GM18499 (cell line): Measurements from ENCODE around the gene MYOM1.
A peak's percentile ranks its signal among the peaks of the same experiment; 100 is the strongest.

ENCODE experiments used
- ATAC-seq: cut with Tn5 transposase; IDR thresholded peaks from one replicate; pipeline ENCODE4 v1.9.1; 2021; ENCODE audit warnings: moderate number of reproducible peaks; ENCODE audit not compliant: insufficient read depth, unreplicated experiment

MYOM1 gene

GRCh38 chr18:3219631-3220335, at the start of gene MYOM1:
Gene MYOM1 (minus strand): TSS chr18:3219968. CDS start chr18:3215223, 4,745 bp downstream.
- no peak for ATAC-seq

GRCh38 chr18:3269241-3269913, 49.6 kb upstream of the MYOM1 start:
- no peak for ATAC-seq

DNA sequence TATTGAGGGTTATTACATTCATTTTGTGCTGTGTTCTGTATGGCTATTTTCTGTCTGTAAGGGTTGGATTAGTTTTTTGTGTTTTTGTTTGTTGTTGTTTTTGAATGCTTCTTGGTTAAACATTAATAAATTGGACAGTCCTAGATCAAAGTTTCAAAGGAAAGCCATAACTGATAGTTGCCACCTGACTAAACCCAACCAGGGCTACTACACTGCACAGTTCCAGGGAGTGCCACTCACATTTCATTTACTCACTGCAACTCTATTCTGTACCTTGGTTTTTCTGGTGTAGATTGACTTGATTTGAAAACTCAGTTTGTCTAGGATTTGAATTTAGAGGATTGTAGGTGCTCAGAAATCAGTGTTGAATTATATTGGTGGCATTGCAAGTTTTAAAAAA, 48.5 kb upstream of the MYOM1 start:
- ATAC-seq: no peak

DNA sequence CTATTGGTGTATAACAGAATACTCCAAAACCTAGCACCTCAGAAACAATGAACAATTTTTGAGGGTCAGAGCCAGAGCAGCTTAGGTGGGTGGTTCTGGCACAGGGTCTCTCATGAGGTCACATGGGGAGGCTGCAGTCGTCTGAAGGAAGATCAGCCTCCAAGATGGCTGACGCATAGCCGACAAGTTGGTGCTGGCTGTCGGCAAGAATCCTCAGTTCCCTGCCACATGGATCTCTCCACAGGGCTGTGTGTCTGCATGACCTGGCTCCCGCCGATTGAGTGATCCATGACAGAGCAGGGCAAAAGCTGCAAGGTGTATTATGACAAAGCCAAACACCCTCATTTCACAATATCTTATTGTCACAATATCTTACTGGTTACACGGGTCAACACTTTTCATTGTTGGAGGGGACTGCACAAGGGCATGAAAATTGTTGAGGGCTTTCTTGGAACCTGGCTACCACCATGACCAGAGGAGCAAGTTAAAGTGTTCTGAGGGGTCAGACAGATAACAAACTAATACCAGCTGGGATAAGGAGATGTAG, 46.4 kb upstream of the MYOM1 start:
- no peak for ATAC-seq

- ATAC-seq: no peak
Observed at GRCh38 chr18:3265564-3266033, 45.8 kb upstream of the MYOM1 start.

DNA sequence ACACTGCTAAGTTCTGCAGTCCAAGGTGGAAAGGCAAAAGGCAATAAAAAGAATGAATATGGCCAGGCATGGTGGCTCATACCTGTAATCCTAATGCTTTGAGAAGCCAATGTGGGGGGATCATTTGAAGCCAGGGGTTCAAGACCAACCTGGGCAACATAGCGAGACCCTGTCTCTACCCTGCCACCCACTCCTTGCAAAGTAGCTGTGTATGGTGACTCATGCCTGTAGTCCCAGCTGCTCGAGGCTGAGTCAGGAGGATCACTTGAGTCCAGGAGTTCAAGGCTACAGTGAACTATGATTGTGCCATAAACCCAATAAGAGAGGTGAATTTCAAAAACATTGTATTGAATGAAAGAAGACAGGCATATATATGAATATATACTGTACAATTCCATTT, 44.6 kb upstream of the MYOM1 start:
- ATAC-seq: no peak

- no peak for ATAC-seq
Observed at GRCh38 chr18:3263132-3263700, 43.4 kb upstream of the MYOM1 start.

GRCh38 chr18:3262234-3263131, 42.7 kb upstream of the MYOM1 start:
- ATAC-seq: peak; percentile 12

DNA sequence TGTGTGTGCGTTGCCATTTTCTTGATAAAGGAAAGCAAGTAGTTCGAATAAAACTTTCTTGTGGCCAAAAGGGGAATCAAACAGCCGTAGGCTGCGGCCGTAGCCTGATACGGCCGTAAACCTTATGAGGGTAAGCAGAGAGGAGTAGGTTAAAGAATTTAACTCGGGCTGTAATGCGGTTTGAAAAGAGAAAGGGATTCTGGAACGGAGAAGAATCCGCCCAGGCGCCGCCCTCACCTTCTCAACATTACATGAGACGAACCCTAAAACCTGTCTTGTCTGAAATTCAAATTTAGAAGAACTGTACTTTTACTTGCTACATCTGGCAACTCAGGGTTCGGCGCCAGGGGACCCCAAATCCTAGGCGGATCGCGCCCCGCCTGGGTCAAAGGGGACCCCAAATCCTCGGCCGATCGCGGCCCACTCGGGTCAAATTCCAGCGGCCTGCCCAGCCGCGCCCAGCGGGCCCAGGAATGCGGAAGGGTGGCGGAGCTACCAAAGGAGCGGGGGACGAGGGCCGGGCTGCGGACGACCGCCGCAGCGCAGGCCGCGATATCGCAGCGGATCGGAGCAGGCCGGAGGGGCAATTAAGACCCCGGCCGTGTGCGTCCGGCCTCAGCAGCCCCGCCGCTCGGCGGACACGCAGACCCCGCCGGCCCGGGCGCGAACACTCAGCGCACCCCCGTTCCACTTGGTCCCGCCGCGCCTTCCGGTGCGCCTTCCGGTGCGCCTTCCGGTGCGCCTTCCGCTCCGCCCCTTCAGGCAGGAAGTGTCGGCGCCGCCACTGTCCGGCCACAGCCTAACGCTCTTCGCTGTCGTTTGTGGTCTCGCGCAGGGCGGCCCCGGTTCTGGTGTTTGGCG, 41.8 kb upstream of the MYOM1 start, which contains the start of gene MYL12B:
Gene MYL12B, plus strand, starts transcription at position 761 of the 861 bp plus-strand sequence. CDS start 10,766 bp downstream, outside the sequence.
- ATAC-seq: peak; percentile 50

DNA sequence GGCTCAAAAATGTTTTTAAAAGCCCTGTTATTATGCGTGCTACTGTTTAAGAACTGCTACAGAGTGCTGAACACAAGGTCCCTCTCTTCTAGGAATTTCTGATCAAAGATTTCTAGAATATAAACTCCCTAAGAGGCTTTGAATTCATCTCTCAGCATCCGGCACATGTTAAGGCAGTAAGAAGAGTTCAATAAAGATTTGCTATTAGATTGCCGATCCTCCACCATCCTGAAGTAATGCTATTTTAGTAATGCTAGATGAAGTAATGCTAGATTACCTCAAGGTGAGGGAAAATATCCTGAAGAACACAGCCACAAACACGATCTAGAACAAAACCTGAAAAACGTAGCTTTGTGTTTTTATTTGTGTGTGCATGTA, 41.2 kb upstream of the MYOM1 start:
- ATAC-seq: no peak

GRCh38 chr18:3257627-3258120, 37.9 kb upstream of the MYOM1 start:
- no peak for ATAC-seq

GRCh38 chr18:3256693-3257626, 37.2 kb upstream of the MYOM1 start:
- ATAC-seq: peak; percentile 45

DNA sequence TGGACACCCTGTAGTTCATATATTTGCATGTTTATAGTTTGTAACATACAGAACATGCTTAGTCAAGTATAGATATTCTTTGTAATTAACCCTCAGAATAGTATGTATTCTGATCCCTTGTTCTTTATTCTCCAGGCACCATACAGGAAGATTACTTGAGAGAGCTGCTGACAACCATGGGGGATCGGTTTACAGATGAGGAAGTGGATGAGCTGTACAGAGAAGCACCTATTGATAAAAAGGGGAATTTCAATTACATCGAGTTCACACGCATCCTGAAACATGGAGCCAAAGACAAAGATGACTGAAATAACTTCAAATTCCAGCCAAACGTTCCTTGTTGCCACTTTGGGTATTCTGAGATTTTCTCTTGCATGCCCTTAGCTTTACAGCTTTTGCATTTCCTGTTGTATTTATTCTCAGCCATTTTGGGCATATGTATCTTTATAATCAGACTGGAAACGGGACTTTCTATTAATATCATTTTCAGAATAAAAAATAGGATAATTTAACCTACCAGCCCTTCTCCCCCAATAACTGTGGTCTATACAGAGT, 35.9 kb upstream of the MYOM1 start:
- ATAC-seq: no peak

DNA sequence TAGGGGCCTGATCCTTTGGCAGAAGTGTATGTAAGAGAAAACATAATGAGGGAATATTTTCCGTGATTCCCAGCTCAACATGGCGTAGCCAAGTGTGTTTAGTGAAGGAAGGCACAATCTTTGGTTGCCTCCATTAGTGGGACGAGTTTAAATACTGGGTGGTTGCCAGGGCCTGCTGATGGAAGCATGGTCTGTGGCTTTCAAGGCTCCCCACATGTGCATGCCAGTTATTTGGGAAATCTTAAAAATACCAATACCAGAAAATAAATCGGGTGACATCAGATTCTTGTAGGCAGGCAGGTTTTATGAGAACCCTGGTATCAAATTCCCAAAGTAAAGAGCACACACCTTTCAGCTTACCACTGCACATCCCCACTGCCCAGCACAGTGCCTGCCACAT, 35.0 kb upstream of the MYOM1 start:
- ATAC-seq: no peak

DNA sequence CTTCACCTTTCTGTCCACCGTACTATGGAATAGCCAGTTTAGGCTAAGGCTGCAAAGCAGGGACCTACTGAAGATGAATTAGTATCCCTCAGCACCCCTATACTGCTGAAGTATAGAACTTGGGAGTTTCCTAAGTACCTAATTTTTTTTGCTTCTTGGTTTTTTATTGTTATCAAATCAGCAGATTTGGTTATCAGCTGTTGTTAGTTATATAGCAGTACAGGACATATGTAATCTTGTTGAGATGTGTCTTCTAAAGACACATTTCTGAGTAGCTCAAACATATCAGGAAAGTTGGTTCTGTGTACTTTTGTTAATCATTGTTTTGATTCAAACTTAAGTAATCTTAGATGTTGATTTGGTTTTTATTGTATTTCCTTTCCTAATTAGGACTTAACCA, 33.1 kb upstream of the MYOM1 start:
- ATAC-seq: no peak

- ATAC-seq: no peak
Observed at GRCh38 chr18:3251963-3252277, 32.2 kb upstream of the MYOM1 start.

GRCh38 chr18:3251249-3251962, 31.6 kb upstream of the MYOM1 start:
- no peak for ATAC-seq
